SK-N-MC (cell line): ENCODE results near the gene SLIRP.
A peak's percentile ranks its signal among the peaks of the same experiment; 100 is the strongest.

ENCODE experiments used
- DNase-seq: peaks from one replicate; pipeline ENCODE4 v3.0.0-alpha.2; 2011; ENCODE audit warnings: low read depth, low spot score
- H3K27ac ChIP-seq: fragments of 200-600 bp; sonication (generic); 2 replicates; pipeline ENCODE4 v1.5.1; 2016; ENCODE audit warnings: mixed run types
- H3K36me3 ChIP-seq: fragments of 200-600 bp; sonication (generic); 2 replicates; pipeline ENCODE4 v1.6.1; 2017; ENCODE audit warnings: antibody characterized with exemption, low read length, mixed read lengths; ENCODE audit not compliant: insufficient read depth
- H3K4me3 ChIP-seq: fragments of 200-600 bp; sonication (generic); 2 replicates; pipeline ENCODE4 v1.5.1; 2016
- H3K9ac ChIP-seq: fragments of 200-600 bp; sonication (generic); 2 replicates; pipeline ENCODE4 v1.8.0; 2017; ENCODE audit warnings: mixed run types, mixed read lengths; ENCODE audit not compliant: insufficient read length
- H3K9me3 ChIP-seq: fragments of 200-600 bp; sonication (generic); 2 replicates; pipeline ENCODE4 v1.6.1; 2017; ENCODE audit warnings: low read depth, mild to moderate bottlenecking, antibody characterized with exemption, low read length, moderate library complexity, mixed read lengths
- EZH2 ChIP-seq: fragments of 200-600 bp; sonication (generic); IDR thresholded peaks from one replicate; pipeline ENCODE4 v1.6.1; 2017; ENCODE audit warnings: antibody characterized with exemption
- FOXP2 ChIP-seq: optimal IDR thresholded peaks from 2 replicates; pipeline ENCODE3; 2011; ENCODE audit warnings: mild to moderate bottlenecking, moderate library complexity; ENCODE audit not compliant: insufficient read depth; ENCODE audit errors: extremely low read length, control extremely low read depth
- POLR2AphosphoS5 ChIP-seq: IDR thresholded peaks from 2 replicates; pipeline ENCODE4 v1.6.1; 2012; ENCODE audit warnings: mild to moderate bottlenecking, low read depth, low read length, borderline replicate concordance

Gene SLIRP

DNA sequence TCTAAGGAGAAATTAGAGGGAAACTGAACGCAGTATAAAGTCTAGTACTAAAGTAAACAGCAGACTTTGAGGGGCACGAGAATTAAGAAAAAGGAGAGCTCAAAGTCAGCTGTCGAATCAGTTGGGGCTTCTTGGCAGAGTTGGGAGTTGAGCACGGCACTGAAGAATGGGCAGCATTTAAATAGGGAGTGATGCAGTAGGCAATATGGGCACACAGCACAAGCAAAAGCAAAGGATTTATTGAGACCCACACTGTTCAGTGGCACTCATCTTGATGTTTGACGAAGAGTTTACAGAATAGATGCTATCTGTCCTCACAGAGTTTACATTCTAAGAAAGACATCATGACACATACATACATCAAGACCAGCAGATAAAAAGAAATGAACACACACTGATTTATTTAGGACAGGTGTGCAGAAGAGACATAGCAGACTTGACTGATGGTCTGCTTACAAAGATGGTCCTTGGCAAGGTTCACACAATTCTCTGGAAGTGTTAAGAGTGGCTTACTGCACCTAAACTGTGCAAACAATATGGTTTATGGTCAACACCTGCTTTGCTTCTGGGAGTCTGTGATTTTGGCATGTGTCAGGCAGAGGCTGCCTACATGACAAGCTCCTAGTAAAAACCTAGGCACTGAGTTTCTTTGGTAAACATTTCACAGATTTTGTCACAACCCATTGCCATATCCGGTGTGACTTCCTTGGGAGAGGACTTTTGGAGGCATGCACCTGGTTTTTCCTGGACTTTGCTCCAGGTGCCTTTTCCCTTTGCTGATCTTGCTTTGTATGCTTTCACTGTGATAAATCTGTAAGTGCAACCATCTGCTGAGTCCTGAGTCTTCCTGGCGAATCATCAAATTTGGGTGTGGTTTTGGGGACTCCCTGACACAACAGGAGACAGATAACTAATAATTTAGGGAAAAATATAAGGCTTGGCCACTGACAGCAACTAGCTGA is 26.4 kb upstream of the SLIRP start:
- H3K36me3 ChIP-seq, result peaks cover 3% of the 10 kb centered on the region; the same call in 1 of the 2 replicates
- H3K9ac ChIP-seq, result no peak overlapping the region
- no peak overlapping the region for H3K4me3 ChIP-seq
- TF ChIP-seq POLR2AphosphoS5, result no peak
- no peaks in the 10 kb centered on the region for H3K9me3 ChIP-seq
- no peak for DNase-seq
- H3K27ac ChIP-seq, result no peak overlapping the region

DNA sequence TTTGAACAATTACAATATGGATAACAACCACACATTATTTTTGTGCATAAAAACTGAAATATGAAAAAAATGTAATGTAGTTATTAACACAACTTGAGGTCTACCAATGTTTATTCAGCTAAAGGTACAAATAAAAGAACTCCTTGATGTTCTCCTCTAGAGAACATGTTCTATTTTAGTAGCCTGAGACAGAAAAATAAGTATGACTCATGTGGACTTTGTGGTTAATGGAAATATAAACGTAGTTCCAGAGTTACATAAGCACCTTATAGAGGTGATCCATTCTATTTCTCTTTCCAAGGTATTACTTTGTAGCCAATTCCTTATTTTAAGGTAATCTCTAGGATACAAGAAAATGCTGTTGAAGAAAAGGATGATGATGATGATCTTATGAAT is 25.7 kb upstream of the SLIRP start:
- H3K9ac ChIP-seq, result no peak overlapping the region
- peaks cover 3% of the 10 kb centered on the region; the same call in 1 of the 2 replicates for H3K36me3 ChIP-seq
- no peak overlapping the region for H3K4me3 ChIP-seq
- no peak overlapping the region for H3K27ac ChIP-seq
- DNase-seq, result no peak
- no peaks in the 10 kb centered on the region for H3K9me3 ChIP-seq
- TF ChIP-seq EZH2 (no peak), POLR2AphosphoS5 (no peak), FOXP2 (no peak)

DNA sequence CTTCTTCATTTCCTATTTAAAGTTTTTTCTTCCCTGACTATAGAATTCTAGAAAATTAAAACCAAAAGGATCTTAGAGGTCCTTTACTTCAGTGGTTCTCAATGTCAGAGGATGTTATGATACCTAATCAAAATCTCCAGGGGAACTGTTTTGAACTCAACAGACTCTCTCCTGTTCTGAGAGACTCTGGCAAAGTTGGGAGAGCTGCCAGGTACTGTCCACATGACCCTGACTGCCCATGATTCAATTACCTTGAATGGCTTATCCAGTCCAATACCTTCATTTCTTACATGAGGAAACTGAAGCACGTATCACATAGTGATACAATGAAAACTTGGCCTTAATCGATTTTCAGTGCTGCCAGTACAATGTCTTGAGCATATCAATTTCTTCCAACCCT is 16.6 kb upstream of the SLIRP start:
- no peak overlapping the region for H3K9ac ChIP-seq
- no peak for TF ChIP-seq FOXP2
- TF ChIP-seq EZH2, result no peak
- TF ChIP-seq POLR2AphosphoS5, result no peak
- H3K27ac ChIP-seq, result no peak overlapping the region
- no peak overlapping the region for H3K4me3 ChIP-seq
- DNase-seq, result no peak
- H3K9me3 ChIP-seq, result no peaks in the 10 kb centered on the region
- peaks cover 36% of the 10 kb centered on the region for H3K36me3 ChIP-seq

DNA sequence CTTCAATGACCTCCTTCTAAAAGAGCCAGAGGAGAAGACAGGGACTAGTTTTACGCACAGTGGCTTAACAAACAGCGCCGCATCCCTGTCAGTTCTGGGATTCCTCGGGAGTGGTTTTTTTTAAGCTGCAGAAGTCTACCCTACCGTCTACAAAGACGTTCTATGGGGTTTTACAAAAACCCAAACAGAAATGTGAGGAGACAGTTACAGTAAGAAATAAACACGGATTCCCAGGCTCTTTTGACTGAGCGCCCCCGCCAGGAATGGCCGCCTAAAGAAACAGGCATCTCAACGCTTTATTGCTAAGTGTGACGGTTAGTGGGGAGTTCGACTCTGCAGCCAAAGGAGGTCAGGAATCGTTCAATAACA is 564 bp upstream of the SLIRP start:
- no peak overlapping the region for H3K27ac ChIP-seq
- TF ChIP-seq POLR2AphosphoS5, result no peak
- no peak for TF ChIP-seq FOXP2
- TF ChIP-seq EZH2, result no peak
- DNase-seq, result peak; percentile 10

DNA sequence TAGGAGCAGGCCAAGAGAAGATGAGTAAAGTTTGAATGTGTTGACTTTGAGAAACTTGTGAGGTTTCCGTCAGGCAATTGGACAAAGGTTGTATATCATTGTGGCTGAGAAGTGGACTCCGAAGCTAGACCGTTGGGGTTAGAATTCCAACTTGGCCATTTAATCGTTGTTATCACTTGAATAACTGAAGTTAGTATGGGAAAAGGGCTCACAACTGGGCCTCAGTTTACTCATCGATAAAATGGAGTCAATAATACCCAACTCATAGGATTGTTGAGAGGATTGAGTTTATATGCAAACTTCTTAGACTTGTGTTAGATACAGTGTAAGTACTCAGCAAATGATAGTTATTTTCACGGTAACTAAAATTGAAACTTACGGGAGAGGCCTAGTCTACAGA is 846 bp downstream of the SLIRP start:
- TF ChIP-seq POLR2AphosphoS5 (no peak), EZH2 (no peak), FOXP2 (no peak)
- Histone ChIP-seq H3K9ac (peak overlapping the region; percentile 83), H3K36me3 (peaks cover 42% of the 10 kb centered on the region), H3K27ac (no peak overlapping the region), H3K4me3 (peak overlapping the region; percentile 91), H3K9me3 (no peaks in the 10 kb centered on the region)
- DNase-seq, result no peak

More for the DNA sequence above, 564 bp upstream of the SLIRP start:
- H3K4me3 ChIP-seq, result peak overlapping the region; percentile 91
- peak overlapping the region; percentile 83 for H3K9ac ChIP-seq
- no peaks in the 10 kb centered on the region for H3K9me3 ChIP-seq
- peaks cover 41% of the 10 kb centered on the region for H3K36me3 ChIP-seq

DNA sequence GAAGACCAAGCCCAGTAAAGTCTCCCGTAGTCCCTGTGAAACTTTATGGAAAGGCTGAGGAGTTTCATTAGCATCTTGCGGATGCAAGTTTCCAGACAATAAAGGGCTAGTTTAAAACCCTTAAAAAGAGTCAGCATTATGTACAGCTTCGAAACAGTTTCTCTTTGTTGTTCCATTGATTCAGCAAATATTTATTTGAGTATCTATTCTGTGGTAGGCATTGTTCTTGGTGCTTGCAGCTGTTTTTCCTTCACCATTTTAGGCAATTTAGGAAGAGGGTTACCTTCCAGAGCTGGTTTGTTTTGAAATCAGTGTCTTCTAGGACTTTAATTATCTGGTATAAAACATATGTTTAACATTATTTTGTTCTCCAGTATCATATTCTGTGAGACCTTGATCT is 1.5 kb downstream of the SLIRP start:
- H3K27ac ChIP-seq, result no peak overlapping the region
- no peak for DNase-seq
- H3K9ac ChIP-seq, result peak overlapping the region; percentile 83
- H3K36me3 ChIP-seq, result peaks cover 42% of the 10 kb centered on the region
- peak overlapping the region; percentile 91 for H3K4me3 ChIP-seq
- no peak for TF ChIP-seq EZH2
- H3K9me3 ChIP-seq, result no peaks in the 10 kb centered on the region

DNA sequence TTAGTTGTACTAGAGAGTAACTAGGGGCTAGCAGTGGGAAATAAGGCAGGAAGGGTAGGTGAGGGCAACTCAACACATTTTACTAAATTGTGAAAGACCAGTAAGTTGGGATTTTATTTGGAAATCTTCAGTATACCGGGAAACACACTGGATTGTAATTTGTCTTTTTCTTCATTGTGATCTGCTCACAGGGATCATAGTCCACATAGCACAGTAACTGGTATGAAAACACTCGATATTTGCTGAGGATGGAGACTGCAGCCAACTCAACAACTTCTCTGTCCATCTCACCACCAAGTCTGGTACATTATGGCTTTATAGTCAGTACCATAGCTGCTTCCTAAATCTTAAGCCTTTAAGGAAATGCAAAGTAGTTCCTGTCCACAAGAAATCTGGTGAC is 2.5 kb downstream of the SLIRP start:
- TF ChIP-seq POLR2AphosphoS5, result no peak
- no peak for TF ChIP-seq FOXP2
- TF ChIP-seq EZH2, result no peak
- Histone ChIP-seq H3K4me3 (no peak overlapping the region), H3K9ac (no peak overlapping the region), H3K36me3 (peaks cover 48% of the 10 kb centered on the region), H3K9me3 (no peaks in the 10 kb centered on the region), H3K27ac (no peak overlapping the region)
- DNase-seq, result no peak

DNA sequence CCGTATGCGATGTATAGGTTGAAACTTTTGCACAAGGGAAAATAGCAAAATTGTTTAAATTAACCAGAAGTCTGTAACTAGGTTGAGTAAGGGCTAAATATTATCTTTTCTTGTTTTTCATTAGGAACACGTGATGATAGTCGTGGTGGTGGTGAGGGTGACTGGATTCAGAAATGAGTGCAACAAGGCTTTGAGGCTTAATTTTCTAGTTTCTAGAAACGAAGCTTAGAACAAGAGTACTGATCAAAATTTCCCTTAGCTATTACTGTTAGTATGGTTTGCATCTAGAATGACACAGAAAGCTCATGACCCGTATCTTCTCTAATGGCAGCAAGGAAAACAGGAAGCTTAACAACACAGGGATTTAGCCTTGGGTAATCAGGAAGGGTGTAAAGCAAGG is 7.0 kb downstream of the SLIRP start:
- Histone ChIP-seq H3K9ac (no peak overlapping the region), H3K27ac (no peak overlapping the region), H3K4me3 (no peak overlapping the region), H3K36me3 (peaks cover 89% of the 10 kb centered on the region), H3K9me3 (no peaks in the 10 kb centered on the region)
- TF ChIP-seq FOXP2 (no peak), EZH2 (no peak), POLR2AphosphoS5 (no peak)
- DNase-seq, result no peak
